Measurements from ENCODE around the gene RAVER2. TPM values are rescaled to one million over a fixed set of nuclear protein-coding genes. Genes with fewer than 3 reads are reported as not detected.

RAVER2 gene
- polyA plus RNA-seq, 1 experiment, result 5.5 TPM

DNA sequence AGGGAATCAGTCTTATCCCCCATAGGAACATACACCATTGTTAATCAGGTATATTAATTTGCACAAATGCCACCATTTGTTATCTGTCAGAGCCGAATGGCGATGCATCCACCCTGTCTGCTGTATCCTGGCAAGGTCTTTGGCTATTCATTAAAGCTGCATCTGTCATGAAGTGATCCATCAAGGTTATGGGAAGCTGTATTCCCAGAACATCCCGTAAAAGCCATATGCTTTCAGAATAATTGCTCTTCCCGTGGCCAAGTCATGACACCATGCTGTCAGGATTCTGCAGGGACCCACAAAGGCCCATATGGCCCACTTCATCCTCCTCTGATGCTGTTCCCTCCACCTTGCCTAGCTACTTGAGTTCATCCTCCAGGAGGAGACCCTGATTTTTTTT, 103.9 kb downstream of the RAVER2 start:
- H3K27me3 ChIP-seq (ENCODE audit: control insufficient read depth, insufficient read depth, low read length), result no peaks in the 10 kb centered on the region
- ChIA-PET POLR2A (no interaction called here), CTCF (no interaction called here)
- TF ChIP-seq, protein P1, sequence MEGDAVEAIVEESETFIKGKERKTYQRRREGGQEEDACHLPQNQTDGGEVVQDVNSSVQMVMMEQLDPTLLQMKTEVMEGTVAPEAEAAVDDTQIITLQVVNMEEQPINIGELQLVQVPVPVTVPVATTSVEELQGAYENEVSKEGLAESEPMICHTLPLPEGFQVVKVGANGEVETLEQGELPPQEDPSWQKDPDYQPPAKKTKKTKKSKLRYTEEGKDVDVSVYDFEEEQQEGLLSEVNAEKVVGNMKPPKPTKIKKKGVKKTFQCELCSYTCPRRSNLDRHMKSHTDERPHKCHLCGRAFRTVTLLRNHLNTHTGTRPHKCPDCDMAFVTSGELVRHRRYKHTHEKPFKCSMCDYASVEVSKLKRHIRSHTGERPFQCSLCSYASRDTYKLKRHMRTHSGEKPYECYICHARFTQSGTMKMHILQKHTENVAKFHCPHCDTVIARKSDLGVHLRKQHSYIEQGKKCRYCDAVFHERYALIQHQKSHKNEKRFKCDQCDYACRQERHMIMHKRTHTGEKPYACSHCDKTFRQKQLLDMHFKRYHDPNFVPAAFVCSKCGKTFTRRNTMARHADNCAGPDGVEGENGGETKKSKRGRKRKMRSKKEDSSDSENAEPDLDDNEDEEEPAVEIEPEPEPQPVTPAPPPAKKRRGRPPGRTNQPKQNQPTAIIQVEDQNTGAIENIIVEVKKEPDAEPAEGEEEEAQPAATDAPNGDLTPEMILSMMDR (IDR thresholded peaks at IDR 0.05; ENCODE audit: low read depth, low read length), result no peak
- no peaks in the 10 kb centered on the region for H3K9me3 ChIP-seq (ENCODE audit: control insufficient read depth, insufficient read depth, low read length)
- no peak overlapping the region for H3K4me3 ChIP-seq (ENCODE audit: low read depth, low read length)
- DNase-seq (ENCODE audit: low read depth, low spot score), result no peak
- H3K27ac ChIP-seq (ENCODE audit: low read depth, low read length), result no peak overlapping the region

DNA sequence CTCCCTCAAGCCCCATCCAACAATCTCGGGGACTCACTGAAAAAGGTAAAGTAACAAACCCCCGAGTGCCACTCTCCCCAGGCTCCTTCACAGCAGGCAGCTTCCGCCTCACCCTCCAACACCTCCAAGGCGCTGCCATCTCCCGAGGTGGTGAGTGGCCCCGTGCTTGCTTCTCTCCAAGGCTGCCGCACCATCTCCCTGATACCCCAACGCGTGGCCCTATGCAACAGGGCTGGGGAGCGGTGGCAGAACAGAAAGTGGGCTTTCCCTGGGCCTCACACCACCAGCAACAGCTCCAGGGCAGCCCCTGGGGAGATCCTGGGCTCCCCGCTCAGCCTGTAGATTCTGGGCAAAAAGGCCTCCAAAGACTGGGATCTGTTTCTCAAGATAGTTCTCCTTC, 105.1 kb downstream of the RAVER2 start:
- TF ChIP-seq, protein P1 (IDR thresholded peaks at IDR 0.05; ENCODE audit: low read depth, low read length), result no peak
- H3K27me3 ChIP-seq (ENCODE audit: control insufficient read depth, insufficient read depth, low read length), result no peaks in the 10 kb centered on the region
- no peaks in the 10 kb centered on the region for H3K9me3 ChIP-seq (ENCODE audit: control insufficient read depth, insufficient read depth, low read length)
- H3K4me3 ChIP-seq (ENCODE audit: low read depth, low read length), result no peak overlapping the region
- POLR2A ChIA-PET, result no interaction called here
- no peak overlapping the region for H3K27ac ChIP-seq (ENCODE audit: low read depth, low read length)
- no peak for DNase-seq (ENCODE audit: low read depth, low spot score)
- CTCF ChIA-PET, result no interaction called here

DNA sequence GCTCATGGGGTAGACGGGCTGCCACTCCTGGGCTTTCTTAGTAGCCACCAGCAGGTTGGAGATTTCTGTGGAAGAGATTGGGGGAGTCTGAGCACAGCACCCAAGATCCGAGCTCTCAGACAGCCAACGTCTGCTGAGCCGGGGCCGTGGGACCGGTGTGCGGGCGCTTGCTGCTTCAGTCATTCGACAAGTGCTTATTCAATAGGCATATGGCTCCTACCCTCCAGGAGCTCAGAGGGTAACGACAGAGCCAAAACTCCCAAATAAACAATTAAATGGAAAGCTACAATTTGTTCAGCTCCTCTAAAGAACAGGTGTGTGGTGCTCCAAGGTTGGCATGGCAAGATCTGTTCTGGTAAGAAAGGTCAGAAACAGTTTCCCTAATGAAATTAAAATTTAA, 106.0 kb downstream of the RAVER2 start:
- ChIA-PET POLR2A (interaction anchor here (0.5 kb wide), 1 partner anchor 1017 kb away, joined by 4 read pairs; no protein-coding TSS in a partner anchor), CTCF (no interaction called here)
- Histone ChIP-seq H3K27ac (ENCODE audit: low read depth, low read length) (no peak overlapping the region), H3K9me3 (ENCODE audit: control insufficient read depth, insufficient read depth, low read length) (no peaks in the 10 kb centered on the region), H3K27me3 (ENCODE audit: control insufficient read depth, insufficient read depth, low read length) (no peaks in the 10 kb centered on the region), H3K4me3 (ENCODE audit: low read depth, low read length) (no peak overlapping the region)
- no peak for DNase-seq (ENCODE audit: low read depth, low spot score)
- TF ChIP-seq, protein P1 (IDR thresholded peaks at IDR 0.05; ENCODE audit: low read depth, low read length), result no peak

DNA sequence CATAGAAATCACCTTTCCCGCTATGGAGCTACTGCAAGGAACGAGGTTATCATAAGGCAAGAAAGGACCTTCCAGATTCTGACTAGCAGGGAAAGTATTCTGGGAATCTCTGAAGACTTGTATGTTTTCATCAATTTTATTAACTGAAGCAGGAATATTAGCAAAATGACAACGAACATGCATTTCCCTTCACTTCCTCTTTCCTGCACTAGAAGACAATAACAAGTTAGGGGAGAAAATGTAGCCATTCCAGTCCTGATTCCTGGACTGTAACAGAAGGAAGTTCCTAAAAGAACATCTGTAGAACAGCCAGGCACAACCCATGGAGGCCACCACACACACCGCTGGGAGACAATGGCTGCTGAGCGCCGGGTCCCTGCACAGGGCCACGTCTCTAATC, 106.8 kb downstream of the RAVER2 start:
- ChIA-PET CTCF (no interaction called here), POLR2A (no interaction called here)
- Histone ChIP-seq H3K27me3 (ENCODE audit: control insufficient read depth, insufficient read depth, low read length) (no peaks in the 10 kb centered on the region), H3K4me3 (ENCODE audit: low read depth, low read length) (no peak overlapping the region), H3K9me3 (ENCODE audit: control insufficient read depth, insufficient read depth, low read length) (no peaks in the 10 kb centered on the region), H3K27ac (ENCODE audit: low read depth, low read length) (no peak overlapping the region)
- no peak for DNase-seq (ENCODE audit: low read depth, low spot score)
- TF ChIP-seq, protein P1 (IDR thresholded peaks at IDR 0.05; ENCODE audit: low read depth, low read length), result no peak

DNA sequence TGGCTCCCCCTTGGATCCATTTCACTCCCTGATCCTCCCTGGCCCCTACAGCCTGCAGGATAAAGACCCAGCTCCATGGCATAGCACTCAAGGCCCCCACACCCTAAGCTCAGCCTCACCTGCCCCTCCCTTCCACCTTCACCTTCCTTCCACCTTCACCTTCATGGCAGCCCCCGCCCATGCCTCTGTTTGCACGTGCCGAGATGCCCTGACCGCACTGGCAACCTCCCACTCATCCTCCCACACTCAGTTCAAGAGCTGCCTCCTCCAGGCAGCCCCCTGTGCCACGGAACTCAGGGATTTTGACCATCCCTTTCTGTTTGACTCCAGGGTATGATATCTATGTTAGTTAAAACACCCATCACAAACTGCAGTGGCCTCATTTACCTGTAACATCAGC, 109.8 kb downstream of the RAVER2 start:
- CTCF ChIA-PET, result interaction anchor here (0.6 kb wide), 1 partner anchor 31 kb away, joined by 3 read pairs; no protein-coding TSS in a partner anchor
- TF ChIP-seq, protein P1 (IDR thresholded peaks at IDR 0.05; ENCODE audit: low read depth, low read length), result no peak

More for the DNA sequence above, 109.8 kb downstream of the RAVER2 start:
- no peaks in the 10 kb centered on the region for H3K27me3 ChIP-seq (ENCODE audit: control insufficient read depth, insufficient read depth, low read length)
- POLR2A ChIA-PET, result no interaction called here
- DNase-seq (ENCODE audit: low read depth, low spot score), result no peak
- no peaks in the 10 kb centered on the region for H3K9me3 ChIP-seq (ENCODE audit: control insufficient read depth, insufficient read depth, low read length)
- no peak overlapping the region for H3K4me3 ChIP-seq (ENCODE audit: low read depth, low read length)
- H3K27ac ChIP-seq (ENCODE audit: low read depth, low read length), result no peak overlapping the region

Data from AG04450 (cell line).